HT-29 (cell line): ENCODE data around the gene CCDC73. TPM values are rescaled to one million over a fixed set of nuclear protein-coding genes. Genes with fewer than 3 reads are reported as not detected.
"Not testable (repeated sequence)": the region's sequence is repeated elsewhere in the genome, so short reads cannot be mapped to it uniquely, and the experiment has no call there.

ENCODE experiments used
- DNase-seq: peaks from one replicate; pipeline ENCODE4 v3.0.0-alpha.2; 2015; ENCODE audit warnings: low spot score
- total RNA-seq: library from RNA; depleted of rRNA; stranded (reverse); fragments of >200 nt; shearing (Covaris generic); gene quantifications from 2 replicates; pipeline ENCODE4 v1.2.3, GENCODE V29; 2014

The CCDC73 gene
- total RNA-seq, 1 experiment from 2014 or later, result not detected

DNA sequence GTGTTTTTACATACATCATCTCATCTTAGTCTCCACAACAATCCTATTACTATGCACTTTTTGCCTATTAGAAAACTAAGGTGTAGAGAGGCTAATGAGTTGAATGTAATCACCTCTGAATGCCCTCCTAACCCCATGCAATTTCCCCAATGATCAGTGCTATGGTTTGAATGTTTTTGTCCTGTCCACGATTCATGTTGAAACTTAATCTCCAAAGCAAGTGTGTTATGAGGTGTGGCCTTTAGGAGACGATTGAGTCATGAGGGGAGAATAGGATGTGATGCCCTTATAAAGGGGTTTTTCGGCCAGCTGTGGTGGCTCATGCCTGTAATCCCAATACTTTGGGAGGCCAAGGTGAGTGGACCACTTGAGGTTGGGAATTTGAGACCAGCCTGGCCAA is 2.0 kb upstream of the CCDC73 start:
- DNase-seq, result no peak

- DNase-seq, result peak; percentile 92
Measured at GRCh38 chr11:32792948-32793475, 1.4 kb downstream of the CCDC73 start.

DNA sequence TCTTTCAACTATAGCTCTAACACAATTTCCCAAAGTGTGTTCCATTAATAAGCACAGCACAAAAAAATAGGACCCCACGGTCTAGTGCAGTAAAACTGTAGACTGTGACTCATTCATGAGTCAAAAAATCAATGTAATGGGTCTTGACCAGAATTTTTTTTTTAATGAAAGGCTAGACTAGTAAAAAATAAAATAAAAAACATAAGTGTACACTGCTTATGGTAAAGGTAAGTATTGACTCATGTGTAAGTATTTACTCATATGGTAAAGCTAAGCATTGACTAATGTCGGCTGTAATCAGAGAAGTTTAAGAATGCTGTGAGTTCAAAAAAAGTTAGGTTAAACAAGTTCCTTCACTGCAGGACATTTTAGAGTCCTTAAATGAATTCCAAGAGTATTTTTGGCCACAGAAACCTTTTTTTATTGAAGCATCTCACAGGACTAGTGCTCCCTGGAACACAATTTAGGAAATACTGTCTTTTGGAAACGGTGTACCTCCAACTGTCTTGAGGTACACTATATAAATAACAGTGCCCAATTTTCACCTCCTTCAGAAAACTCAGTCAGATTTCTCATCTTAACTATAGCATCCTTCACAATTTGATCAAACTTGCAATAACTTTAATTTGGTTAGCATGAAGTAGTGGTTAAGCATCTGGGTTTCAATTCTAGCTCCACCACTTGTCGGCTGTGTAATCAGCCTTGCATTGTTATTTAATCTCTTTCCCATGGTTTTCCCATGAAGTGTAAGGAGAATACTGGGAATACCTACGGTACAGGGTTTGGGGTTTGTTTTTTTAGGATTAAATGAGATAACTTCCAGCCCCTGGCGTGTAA is 2.1 kb downstream of the CCDC73 start:
- no peak for DNase-seq

- DNase-seq, result no peak
Measured at GRCh38 chr11:32790916-32791315, 3.5 kb downstream of the CCDC73 start.

DNA sequence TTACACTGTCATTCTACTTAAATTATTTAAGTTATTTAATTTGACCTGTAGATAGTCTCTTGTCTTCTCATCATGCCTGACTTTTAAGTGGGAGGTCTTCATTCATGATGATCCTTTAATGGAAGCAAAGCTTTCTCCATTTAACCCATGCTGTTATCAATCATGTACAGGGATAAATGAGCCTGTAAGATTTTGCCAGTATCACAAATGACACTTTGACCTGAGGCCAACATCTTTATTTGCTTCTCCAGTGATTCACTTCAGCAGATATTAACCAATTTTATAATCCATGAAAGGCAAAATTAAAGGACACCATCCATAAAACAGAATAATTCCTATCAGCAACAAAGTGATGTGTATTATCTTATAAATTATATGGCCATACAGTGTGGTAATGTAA is 7.7 kb downstream of the CCDC73 start:
- DNase-seq, result no peak

- DNase-seq, result no peak
Measured at GRCh38 chr11:32785262-32785661, 9.2 kb downstream of the CCDC73 start.

GRCh38 chr11:32781721-32782120 is 12.7 kb downstream of the CCDC73 start:
- no peak for DNase-seq

DNA sequence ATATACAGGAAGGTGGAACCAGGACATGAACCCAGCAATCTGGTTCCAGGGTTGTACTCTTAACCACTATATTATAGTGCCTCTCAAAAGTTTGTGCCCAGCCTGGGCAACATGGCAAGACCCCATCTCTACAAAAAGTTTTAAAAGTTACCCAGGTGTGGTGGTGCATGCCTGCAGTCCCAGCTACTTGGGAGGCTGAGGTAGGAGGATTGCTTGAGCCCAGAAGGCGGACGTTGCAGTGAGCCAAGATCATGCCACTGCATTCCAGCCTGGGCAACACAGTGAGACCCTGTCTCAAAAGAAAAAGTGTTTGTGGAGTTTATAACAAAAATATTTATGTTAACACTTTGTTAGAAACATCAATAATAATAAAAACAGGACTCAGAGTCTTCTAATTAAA is 13.6 kb downstream of the CCDC73 start:
- DNase-seq, result not testable (repeated sequence)

- no peak for DNase-seq
Measured at GRCh38 chr11:32779136-32779535, 15.3 kb downstream of the CCDC73 start.

GRCh38 chr11:32775908-32776307 is 18.6 kb downstream of the CCDC73 start:
- no peak for DNase-seq

DNA sequence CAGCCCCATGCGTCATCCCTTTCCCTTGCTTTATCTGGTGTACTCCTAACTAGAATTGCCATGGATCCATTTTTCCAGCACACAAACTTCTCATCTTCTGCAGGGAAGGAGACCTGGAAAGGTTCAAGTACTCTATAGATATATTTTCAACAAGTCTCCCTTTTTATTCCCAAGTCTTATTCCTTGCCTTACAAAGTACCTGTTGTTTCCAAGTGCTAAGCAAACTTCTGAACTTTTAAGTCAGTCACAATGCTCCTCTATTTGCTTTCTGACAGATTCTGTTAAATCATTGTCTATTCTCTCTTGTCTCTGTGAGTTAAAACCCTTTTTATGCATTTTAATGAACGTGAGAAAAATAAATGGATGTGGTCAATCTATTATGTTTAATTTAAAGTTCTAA is 20.4 kb downstream of the CCDC73 start:
- no peak for DNase-seq

- no peak for DNase-seq
Measured at GRCh38 chr11:32772731-32773130, 21.7 kb downstream of the CCDC73 start.

DNA sequence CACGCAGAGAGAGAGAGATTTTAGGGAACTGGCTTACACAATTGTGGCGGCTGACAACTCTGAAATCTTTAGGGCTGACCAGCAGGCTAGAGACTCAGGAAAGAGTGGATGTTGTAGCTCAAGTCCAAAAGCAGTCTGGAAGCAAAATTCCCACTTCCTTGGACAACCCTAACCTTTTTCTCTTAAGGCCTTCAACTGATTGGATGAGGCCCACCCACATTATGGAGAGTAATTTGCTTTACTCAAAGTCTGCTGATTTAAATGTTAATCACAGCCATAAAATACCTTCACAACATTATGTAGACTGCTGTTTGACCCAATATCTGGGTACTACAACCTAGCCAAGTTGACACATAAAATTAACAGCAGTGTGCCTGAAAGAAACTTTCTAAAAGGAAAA is 32.7 kb downstream of the CCDC73 start:
- not testable (repeated sequence) for DNase-seq

DNA sequence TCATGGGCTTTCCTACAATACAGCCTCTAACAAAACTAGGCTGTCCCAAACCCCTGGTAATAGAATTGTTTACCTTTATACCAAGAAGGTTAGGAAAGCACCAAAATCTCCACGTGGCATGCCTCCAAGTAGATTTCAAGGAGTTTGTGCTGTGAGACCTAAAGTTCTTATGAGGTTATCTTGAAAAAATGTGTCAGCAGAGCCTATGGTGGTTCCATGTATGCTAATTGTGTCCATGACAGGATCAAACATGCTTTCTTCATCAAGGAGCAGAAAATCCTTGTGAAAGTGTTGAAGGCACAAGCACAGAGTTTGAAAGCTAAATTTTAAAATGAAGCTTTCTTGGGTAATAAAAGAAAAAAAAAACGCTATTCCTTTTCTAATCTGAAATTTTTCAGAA is 36.2 kb downstream of the CCDC73 start:
- DNase-seq, result no peak

DNA sequence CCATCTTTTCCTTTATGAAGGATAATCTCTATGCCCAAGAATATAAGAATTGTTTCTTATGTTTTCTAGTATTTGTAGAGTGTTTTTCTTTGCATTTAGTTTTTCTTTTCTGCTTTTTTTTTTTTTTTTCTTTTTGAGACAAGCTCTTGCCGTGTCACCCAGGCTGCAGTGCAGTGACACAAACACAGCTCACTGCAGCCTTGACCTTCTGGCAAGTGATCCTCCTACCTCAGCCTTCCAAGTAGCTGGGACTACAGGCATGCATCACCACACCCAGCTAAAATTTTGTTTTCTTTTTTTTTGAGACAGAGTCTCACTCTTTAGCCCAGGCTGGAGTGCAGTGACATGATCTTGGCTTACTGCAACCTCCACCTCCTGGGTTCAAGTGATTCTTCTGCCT is 41.3 kb downstream of the CCDC73 start:
- DNase-seq, result not testable (repeated sequence)

GRCh38 chr11:32752001-32752400 is 42.5 kb downstream of the CCDC73 start:
- no peak for DNase-seq

- no peak for DNase-seq
Measured at GRCh38 chr11:32751381-32751780, 43.1 kb downstream of the CCDC73 start.

DNA sequence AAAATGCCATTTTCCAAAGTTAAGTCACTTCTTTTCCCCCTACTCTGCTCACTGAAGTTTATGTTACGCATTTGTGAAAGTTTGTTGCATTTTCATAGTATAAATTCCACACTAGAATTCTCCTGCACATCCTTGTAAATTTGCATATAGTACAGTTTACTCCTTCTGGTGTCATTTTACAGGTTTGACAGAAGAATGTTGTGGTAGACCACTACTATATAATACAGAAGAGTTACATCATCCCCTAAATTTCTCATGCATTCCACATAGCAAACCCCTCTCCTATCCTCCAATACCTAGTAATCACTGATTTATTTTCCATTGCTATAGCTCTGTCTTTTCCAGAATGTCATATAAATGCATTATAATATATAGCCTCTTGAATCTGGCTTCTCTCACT is 64.5 kb downstream of the CCDC73 start:
- DNase-seq, result no peak

DNA sequence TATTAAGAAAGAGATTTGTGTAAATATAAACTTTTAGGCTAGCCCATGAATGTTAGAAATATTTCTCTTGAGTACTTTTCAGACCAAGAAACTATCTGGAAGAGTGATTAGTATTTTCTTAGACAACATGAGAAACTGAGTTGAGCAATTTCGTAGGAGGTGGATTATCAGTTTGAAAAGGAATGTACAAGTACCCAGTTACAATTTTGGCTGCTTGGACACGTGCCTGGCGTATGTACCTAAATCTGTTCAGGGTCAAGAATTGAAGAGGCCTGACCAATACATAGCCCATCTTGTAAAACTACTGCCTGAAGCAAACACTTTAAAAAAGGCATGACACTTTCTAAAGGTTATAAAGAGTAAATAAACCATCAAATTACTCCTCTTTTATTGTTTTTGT is 71.1 kb downstream of the CCDC73 start:
- no peak for DNase-seq

- DNase-seq, result no peak
Measured at GRCh38 chr11:32722255-32722654, 72.2 kb downstream of the CCDC73 start.

DNA sequence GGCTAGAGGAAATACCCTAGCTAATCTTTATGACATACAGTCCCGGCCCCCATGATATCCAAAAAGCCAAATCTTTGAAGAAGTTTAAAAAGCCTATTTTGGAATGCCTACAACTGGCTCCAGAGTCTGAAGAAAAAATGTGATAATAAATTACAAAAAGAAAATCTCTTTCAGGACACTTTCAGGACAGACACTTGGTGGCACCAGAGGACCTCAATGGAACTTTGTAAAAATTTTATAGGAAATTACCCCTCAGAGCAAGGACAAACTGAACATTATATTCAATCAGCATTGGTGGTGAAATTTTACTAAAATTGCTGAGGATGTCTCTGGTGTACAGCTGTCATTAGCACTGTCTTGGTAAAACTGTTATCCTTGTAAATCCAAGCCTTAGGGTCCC is 81.0 kb downstream of the CCDC73 start:
- peak; percentile 64 for DNase-seq

DNA sequence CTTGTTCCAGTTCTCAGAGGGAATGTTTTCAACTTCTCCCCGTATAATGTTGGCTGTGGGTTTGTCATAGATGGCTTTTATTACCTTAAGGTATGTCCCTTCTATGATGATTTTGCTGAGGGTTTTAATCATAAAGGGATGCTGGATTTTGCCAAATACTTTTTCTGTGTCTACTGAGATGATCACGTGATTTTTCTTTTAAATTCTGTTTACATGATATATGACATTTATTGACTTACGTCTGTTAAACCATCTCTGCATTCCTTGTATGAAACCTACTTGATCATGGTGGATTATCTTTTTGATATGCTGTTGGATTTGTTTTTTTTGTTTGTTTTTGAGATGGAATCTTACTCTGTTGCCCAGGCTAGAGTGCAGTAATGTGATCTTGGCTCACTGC is 85.5 kb downstream of the CCDC73 start:
- DNase-seq, result not testable (repeated sequence)

- peak; percentile 82 for DNase-seq
Measured at GRCh38 chr11:32706985-32707741, 87.3 kb downstream of the CCDC73 start.
